HG02588 (cell line): ENCODE measurements around the gene PKNOX2.

Experiments
- ATAC-seq: cut with Tn5 transposase; IDR thresholded peaks from one replicate; pipeline ENCODE4 v1.9.1; 2021; ENCODE audit warnings: mild to moderate bottlenecking, moderate library complexity; ENCODE audit not compliant: unreplicated experiment

Gene PKNOX2

DNA sequence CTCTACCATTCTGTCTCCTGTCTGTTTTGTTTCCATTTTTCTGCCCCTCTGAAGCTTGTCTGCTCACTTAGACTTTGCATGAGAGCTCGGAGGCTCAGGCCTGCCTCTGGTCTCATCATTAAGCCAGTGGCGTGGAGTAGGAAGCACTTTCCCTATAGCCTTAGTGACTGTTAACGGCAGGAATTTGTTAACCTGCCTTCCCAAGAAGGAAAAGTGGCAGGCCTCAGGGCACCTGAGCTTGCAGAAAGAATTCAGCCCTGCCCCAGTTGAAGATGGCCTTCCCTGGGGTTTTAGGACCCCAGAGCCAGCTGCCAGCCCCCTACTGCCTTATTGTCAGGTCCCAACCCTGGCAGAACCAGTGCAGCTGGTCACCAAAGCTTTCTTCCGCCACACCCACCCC, 93.2 kb downstream of the PKNOX2 start:
- ATAC-seq, result no peak

DNA sequence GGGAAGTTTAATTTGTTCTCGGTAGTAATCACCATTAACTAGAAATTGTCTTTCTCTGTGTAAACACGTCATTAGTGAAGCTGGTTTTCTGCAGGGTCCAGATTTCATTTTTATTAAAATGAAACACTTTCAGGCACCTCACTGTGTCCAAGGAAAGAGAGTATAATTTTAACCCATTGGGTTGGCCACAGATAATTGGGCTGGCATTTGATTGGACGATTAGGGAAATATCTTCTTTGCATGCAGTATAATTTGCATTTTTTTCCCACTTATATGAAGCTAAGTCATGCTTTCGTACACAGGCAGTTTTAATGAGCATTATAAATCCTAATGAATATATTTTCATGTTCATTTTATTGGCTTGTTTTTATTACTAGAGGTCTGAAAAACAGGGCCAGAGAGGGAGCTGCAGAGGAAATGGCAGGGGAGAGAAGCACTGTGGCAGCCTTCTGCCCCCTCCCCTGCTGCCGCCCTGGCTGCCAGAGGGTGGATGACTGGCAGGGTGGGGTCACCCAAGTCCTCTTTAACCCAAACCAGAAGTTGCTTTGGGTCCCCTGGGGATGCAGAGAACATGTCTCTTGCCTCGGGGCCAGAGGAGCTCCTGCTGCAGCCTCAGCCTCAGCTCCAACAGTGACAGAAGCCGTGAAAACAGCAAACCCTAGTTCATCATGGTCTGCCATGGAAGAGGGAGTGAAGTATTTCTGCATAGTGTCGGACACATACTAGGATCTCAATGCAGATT, 93.9 kb downstream of the PKNOX2 start:
- no peak for ATAC-seq

DNA sequence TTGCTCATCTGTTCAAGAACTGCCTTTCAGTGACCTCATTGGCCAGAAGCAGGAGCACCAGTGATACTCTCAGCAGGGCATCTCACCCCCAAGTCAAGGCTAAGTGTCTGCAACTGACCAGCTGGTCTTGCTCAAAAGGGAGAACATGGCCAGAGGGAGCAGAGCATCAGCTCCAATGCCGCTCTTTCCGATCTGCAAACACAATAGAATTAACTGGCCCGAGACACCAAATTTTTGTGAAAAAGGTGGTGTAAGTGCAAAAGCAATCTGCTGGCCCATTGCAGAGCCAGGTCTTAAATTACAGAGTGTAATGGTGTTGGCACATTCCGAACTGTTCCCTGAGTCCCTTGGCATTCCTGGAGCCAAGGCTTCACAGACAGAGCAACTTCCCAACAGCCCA, 97.0 kb downstream of the PKNOX2 start:
- no peak for ATAC-seq

DNA sequence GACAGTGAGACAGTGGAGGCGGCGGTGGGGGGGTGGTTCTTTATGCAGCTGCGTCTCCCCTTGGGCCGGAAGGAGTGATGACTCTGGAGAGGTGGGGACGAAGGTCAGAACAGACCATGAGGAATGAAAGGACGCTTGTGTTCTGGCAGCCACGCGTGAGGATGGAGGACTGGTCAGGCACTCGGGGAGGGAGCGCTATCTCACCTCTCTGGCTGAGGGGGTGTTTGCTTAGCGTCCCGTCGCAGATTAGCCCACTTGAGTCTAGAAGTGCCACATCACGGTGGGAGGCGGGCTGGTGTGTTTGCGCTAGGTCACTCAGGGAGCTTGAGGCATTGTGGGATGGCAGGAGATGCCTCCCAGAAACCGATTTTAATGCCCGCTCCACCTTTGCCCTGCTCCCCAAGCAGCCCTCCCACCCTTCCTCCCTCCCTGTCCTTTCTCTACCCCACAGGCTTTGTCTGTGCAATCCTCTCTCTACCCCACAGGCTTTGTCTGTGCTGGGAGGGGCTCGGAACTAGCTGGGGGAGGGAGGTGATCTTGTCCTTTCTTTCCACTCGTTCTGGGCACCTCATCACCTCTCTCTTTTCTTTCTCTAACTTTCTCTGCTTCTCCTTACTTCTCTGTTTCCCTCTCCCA, 97.8 kb downstream of the PKNOX2 start:
- ATAC-seq, result no peak

DNA sequence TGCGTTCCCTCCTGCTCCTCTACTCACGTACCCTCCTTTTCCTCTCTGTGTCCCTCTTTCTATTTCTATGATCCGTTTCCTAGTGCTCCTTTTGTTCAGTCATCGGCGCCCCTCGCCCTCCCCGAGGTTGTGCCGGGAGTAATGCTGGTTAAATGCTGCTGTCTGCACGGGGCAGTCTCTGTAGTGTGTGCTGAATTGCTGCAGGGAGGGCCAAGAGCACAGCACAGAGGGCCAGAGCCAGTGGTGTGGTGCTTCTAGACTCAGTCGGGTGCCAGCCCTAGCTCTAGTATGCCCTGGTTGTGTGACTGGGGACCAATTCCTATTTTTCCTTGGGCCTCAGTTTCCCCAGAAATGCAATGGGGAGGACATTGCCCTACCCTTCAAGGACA, 98.3 kb downstream of the PKNOX2 start:
- ATAC-seq, result no peak

DNA sequence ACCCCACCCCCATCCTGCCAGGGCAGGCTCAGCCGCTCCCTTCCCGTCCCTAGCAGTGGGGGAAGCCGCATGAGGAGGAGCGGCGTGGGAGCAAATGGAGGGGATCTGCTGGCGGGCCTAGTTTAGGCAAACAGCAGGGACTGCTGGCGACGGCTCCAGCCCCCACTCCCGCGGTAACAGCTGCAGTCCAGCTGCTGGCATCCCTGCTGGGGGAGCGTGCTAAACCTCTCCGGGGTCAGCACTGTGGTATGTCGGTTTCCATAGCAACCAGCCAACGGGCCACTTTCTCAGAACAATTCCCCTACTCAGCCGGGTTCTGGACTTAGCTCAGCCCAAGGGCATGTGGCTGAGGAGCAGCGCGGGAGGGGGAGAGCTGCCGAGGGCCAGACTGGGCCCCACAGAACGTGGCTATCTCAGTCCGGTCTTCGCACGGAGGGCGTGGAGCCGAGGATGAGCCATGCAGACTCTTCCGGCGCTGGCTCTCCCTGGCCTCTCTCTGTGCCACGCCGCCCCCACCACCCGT, 98.8 kb downstream of the PKNOX2 start:
- ATAC-seq, result no peak

DNA sequence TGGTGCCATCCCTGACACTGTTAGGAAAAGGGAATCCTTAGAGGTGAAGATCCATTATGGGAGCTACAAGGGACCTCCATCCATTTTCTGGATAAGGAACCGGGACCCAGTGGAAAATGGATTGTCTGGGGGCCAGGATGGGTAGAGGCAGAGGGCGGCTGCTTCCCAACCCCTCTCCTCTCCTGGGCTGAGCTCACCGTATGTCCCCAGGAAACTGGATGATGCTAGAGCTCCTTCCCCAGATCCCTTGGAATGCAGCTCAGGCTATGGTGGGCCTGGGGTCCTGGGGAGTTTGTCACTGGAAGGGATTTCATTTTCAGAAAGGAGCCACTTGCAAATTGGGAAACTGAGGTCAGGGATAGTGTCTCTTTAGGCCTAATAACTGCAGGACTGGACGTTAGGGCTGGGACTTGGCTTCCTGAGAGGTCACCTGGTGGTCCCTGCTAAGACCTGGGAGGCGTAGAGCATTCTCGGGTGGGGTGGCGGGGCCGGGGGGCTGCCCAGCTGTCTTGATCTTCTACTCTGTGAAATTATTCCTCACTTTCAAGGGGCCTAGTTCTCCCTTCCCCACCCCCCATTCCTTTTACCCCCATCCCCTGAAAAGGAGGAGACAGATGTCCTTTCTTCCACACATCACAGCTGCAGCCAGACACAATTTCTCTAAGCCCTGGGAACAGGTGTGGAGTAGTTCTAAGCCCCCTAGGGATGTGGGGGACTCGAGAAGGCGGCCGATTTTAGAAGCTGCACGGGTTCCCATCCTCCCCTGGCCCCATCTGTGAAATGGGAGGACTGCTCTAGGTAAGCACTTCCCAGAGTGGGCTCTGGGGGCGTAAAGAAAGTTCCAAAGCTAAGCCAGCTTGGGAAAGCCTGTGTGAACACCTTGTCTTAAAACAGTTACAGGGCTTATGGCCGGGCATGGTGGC, 99.8 kb downstream of the PKNOX2 start:
- ATAC-seq, result no peak

DNA sequence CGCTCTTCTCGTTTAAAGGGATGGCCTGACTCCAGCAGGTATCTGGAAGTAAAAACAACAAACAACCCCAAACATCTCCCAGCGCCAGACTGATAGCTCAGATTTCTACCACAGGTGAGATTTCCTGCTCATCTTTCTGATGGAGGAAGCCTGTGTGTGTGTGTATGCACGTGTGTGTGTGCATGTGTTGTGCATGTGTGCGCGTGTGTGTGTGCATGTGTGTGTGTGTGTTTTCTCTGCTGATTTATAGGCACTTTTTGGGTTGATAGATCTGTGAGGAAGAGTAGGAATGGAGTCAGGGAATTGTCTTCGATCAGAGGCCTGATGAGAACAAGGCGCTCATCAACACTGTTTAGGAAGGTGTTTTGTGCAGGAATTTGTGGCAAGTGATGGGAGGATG, 103.0 kb downstream of the PKNOX2 start:
- ATAC-seq, result no peak

DNA sequence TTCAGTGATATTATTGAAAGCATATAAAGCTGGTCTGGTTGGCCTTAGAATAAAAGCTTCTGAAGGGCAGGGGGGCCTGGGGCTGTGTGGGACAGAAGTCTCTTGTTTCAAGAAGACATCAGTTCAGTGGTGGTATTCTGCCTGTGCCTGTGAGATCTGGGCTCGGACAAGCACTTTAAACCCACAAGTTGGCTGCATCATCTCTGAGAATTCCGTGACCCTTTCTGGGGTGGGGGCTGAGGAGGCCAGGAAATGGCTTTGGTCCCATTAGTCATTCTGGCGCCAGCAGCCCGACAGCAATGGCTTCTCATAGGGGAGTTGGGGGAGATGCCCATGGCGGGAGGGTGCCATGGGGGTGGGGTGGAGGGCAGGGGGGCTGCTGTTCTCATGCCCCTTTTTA, 104.1 kb downstream of the PKNOX2 start:
- ATAC-seq, result no peak

DNA sequence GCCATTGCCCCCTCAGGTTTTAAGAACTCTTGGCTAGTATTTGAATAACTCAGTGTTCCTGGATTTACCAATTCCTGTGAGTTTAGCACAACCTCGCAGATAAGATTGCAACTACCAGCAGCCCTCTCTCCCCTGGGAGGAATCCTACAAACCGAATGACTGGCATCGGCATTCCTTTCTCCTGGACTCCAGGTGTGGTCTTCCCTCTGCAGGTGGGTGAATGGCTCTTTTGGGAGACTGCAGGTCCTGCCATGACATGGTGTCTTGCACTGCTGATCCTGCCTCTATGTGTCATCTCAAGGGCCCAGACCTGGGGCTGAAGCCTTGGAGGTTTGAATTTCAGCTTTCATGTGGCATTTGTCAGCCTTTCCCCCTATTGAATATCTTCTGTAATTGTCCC, 105.6 kb downstream of the PKNOX2 start:
- ATAC-seq, result no peak

DNA sequence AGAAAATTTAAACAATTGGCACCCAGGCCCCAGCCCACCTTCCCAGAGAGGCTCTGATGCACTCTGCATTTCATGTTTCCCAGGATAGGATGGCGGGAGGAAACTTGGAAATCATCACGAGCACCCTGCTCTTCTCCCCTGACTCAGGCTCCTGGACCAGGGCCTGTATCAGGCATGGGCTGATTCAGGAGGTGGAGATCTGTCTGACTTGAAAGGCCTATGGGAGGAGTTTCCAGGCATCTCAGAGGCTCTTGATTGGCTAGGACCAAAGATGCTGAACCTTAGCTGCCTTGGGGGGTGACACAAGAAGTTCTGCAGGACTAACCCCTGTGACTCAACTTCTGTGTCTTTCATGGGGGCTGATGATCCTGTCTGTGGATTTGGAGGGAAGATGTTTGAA, 106.2 kb downstream of the PKNOX2 start:
- no peak for ATAC-seq

DNA sequence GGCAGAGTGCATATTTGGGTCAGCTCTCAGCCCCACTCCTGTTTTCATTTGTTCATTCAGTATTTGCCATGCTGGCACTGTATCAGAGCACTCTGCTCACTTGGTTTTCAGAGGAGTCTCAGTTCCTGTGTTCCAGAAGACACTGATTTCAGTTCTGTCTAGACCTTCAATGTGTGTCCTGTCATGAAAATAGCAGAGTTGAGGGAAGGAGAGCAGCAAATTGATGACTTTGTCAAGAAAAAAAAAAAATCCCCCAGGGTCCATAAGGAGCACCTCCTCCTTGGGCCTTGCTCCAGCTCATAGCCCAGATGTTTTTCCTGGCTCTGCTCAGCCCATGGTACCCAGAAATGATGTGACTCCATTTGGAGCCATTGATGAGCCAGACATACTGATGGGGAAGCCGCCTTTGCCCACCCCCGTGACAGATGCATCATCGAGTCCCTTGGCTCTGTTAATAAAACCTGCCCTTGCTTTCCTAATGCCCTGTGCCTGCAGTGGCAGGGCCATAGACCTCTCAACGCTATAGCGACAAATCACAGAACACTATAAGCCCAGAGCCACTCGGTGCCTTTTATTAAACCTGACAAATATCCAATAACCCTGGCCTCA, 107.0 kb downstream of the PKNOX2 start:
- ATAC-seq, result no peak

DNA sequence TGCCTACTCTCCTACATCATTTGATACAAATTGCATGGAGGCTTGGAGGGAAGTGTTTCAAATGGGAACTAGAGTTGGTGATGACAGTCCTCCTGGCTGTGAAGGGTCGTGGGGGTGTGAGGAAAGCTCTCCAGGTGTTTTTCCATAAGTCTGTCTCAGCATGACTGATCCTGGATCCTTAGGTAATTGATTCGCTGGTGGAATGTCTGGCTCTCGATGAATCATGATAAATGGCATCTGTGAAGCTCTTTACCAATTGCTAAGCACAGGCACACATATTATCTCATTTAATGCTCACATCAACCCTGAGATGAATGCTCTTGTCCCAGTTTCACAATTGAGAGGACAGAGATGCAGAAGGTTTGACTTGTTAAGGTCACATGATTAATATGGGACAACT, 107.5 kb downstream of the PKNOX2 start:
- no peak for ATAC-seq

DNA sequence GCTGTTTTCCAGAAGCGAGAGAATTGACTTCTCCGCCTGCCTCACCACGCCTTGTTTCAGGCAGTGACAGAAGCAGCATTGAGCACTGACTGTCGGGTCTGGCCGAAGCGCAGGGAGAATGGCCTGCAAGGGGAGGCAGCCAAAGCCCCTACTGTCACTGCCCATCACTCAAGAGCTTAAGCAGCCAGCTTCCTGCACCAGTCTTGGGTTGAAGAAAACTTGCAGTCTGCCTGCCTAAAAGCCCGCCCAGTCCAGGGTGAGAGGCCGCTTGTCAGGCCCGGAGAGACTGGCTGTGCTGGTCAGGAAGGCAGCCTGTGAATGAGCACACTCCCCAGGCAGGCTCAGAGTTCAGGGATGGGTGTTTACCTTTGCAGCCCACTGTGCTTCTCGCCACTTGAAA, 108.3 kb downstream of the PKNOX2 start:
- no peak for ATAC-seq

DNA sequence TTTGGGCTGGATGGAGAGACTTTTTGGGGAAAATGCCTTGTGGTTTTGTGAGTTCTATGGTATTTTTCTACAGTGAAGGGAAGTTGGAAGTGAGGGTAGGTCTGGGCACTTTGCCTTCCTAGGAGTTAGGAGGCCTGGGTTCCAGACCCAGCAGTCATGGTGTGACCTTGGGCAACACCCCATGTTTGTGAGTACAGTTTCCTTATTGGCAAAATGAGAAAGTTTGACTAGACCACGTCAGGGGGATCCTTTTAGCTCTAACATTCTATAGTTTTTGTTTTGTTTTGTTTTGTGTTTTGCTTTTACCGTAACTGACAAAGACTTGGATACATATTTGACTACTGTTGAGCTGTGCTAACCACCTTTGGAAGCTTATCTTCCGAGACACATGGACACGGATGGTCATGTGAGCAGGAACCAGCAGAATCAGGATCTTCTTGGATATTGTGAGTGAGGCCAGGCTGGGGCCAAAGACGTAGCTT, 109.0 kb downstream of the PKNOX2 start:
- no peak for ATAC-seq

DNA sequence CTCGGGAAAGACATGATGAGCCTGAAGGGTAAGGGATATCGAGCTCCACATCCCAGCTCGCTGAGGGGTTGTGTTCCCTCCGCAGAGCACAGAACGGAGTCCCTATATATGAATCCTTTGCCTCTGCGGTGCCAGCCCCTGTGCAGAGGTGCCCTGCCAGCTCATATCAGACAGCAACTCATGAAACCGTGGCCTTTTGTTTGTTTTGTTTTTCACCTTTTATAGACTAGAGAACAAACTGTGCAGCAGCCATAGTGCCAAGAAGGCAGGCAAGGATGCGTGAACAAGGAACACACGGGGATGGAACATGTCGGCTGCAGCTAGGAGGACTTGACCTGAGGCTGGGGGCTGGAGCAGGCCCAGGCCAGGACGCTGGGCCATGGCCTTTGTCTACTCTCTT, 109.8 kb downstream of the PKNOX2 start:
- ATAC-seq, result no peak

DNA sequence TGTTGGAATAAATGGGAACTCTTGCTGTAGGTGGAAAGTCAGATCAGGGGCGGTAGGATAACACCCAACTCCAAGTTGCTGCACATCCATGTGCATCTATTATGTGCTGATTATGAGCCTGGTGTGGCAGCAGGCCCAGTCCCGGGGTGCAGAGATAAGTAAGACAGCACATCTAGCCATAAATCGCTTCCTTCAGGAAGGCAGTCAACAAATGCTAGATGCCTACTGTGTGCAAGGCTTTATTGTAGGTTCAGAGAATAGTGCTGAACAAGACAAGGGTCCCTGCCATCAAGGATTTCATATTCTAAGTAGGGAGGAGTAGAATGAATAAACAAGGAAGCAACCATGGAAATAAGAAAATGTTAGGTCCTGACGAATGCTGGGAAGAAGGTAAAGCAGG, 110.2 kb downstream of the PKNOX2 start:
- ATAC-seq, result no peak

DNA sequence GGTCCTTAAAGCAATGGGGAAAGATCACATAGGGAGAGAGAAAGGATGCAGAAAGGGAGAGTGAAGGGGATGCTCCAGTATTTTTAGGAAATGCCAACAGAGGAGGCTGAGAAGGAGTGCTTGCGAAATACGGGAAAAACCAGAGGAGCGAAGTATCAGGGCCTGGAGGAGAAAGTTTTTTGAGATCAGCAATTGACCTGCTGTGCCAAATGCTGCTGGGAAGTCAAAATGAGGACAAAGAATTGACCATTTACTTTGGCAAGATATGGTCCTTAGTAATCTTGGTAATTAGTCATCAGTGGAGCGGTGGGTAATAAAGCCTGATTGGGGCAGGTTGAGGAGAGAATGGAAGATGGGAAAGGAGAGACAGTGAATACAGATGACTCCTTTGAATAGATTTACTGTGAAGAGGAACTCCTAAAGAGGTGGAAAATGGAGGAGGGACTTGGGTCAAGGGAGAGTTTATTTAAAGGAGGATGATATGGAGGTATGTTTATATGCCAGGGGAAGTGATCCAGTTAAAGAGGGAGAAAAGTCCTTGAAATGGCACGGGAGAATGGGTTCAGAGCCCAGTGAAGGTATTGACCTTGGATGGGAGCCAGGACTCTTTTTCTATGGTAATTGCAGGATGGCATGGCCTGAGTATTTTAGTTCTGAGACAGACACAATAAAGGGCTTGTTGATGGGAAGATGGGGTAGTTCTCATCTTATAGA, 111.5 kb downstream of the PKNOX2 start:
- no peak for ATAC-seq

DNA sequence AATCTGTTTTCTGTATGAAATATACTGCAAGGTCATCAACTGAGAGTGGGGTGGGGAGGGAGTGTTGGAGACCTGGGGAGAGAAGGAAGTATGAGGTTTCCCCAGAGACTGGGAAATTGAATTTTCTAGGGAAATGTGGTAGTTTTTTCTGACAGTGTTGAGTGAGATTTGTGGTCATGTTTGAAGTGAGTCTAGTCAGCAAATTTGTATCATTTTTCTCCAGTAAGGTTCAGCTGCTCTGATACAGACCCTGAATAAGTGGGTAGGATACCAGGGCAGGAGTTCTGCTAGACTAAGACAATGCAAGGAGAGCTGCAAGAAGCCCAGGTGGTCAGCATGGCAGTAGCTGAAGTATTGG, 112.0 kb downstream of the PKNOX2 start:
- no peak for ATAC-seq

DNA sequence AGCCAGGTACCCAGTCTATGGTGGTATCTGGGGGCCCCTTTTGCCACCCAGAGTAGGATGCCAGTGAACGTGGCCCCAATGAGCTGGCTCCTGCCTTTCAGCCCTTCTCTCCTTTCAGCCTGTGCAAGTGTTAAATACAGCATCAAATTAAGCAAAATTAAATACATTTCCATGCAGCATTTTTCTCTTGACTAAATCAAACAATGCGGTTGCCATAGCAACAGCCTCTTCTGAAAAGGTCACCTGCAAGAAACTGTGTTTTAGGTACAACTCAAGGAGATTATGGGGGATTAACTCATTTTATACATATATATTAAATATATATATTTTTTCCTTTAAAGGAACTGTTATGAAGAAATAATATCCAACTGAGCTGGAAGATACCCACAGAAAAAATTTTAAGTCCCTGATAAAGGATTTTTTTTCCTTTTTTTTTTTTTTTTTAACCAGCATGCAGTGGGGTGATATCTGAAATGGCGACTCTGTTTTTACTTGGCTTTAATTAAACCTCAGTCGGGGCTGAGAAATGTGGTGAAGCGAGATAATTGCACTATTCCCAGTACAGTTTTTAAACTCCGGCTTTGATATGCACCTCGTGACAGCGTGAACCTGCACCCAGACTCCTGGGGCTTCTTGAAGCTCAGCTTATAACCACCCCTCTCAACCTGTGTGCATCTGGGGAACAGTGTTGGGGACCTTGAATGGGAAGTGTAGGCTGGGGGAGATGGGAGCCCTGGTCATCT, 115.3 kb downstream of the PKNOX2 start:
- ATAC-seq, result no peak
